CD14-positive monocyte (primary cell): ENCODE measurements around the gene ABCA12. TPM values are rescaled to one million over a fixed set of nuclear protein-coding genes. Genes with fewer than 3 reads are reported as not detected.

ENCODE experiments used
- DNase-seq, 3 donors: peaks; one replicate each; pipeline ENCODE4 v3.0.0-alpha.2; 2011 to 2022
- H2AFZ ChIP-seq: 2 replicates; pipeline ENCODE4 v1.6.0; 2012; ENCODE audit warnings: mild to moderate bottlenecking, low read depth, low read length, inconsistent platforms; ENCODE audit not compliant: insufficient read depth, poor library complexity, severe bottlenecking
- H3K27ac ChIP-seq, 2 donors: 1 replicate in 1 of 2; 2 replicates in 1 of 2; pipeline ENCODE4 v1.5.1; 2012 to 2013; ENCODE audit warnings: low read length in 2 of 2, control low read depth in 1 of 2, inconsistent platforms in 1 of 2, low read depth in 1 of 2, mild to moderate bottlenecking in 1 of 2
- H3K27me3 ChIP-seq, 2 donors: one replicate each; pipeline versions ENCODE4 v1.6.0 to v1.6.1; 2011 to 2013; ENCODE audit warnings: low read length in 2 of 2; ENCODE audit not compliant: control insufficient read depth in 2 of 2, insufficient read depth in 2 of 2
- H3K36me3 ChIP-seq, 2 donors: replicated peaks in 1 of 2; 1 replicate in 1 of 2; 2 replicates in 1 of 2; pipeline versions ENCODE4 v1.5.1 to v1.6.1; 2012 to 2013; ENCODE audit warnings: low read length in 2 of 2, control low read depth in 1 of 2, inconsistent platforms in 1 of 2, mild to moderate bottlenecking in 1 of 2; ENCODE audit not compliant: insufficient read depth in 2 of 2, control insufficient read depth in 1 of 2
- H3K4me1 ChIP-seq, 2 donors: 1 replicate in 1 of 2; 2 replicates in 1 of 2; pipeline versions ENCODE4 v1.5.1 to v1.6.1; 2012 to 2013; ENCODE audit warnings: low read length in 2 of 2, control low read depth in 1 of 2, inconsistent platforms in 1 of 2, mild to moderate bottlenecking in 1 of 2, moderate library complexity in 1 of 2; ENCODE audit not compliant: insufficient read depth in 2 of 2, control insufficient read depth in 1 of 2
- H3K4me2 ChIP-seq: replicated peaks from 2 replicates; pipeline ENCODE3; 2012; ENCODE audit warnings: low read length, moderate library complexity, mild to moderate bottlenecking; ENCODE audit not compliant: poor library complexity, severe bottlenecking; ENCODE audit errors: extremely low read depth
- H3K4me3 ChIP-seq, 3 experiments: fragments of 200-600 bp in 1 of 3; sonication (generic) in 1 of 3; replicated peaks in 1 of 3; 1 replicate in 2 of 3; 2 replicates in 1 of 3; pipeline ENCODE4 v1.5.1; 2011 to 2013; ENCODE audit warnings: low read length in 3 of 3, mild to moderate bottlenecking in 3 of 3, control low read depth in 2 of 3, low read depth in 2 of 3, inconsistent platforms in 1 of 3, moderate library complexity in 1 of 3
- H3K79me2 ChIP-seq: 2 replicates; pipeline ENCODE4 v1.6.0; 2012; ENCODE audit warnings: mild to moderate bottlenecking, control low read depth, inconsistent platforms, low read length, moderate library complexity; ENCODE audit not compliant: insufficient read depth
- H3K9ac ChIP-seq: 2 replicates; pipeline ENCODE4 v1.6.0; 2017; ENCODE audit warnings: low read length, mild to moderate bottlenecking; ENCODE audit not compliant: insufficient read depth, poor library complexity, severe bottlenecking
- H3K9me3 ChIP-seq, 2 donors: replicated peaks in 1 of 2; 1 replicate in 1 of 2; 2 replicates in 1 of 2; pipeline versions ENCODE4 v1.5.1 to v1.6.1; 2012 to 2013; ENCODE audit warnings: low read length in 2 of 2, control low read depth in 1 of 2; ENCODE audit not compliant: control insufficient read depth in 1 of 2, insufficient read depth in 1 of 2
- H4K20me1 ChIP-seq: 2 replicates; pipeline ENCODE4 v1.6.0; 2012; ENCODE audit warnings: mild to moderate bottlenecking, low read length, control low read depth, moderate library complexity; ENCODE audit not compliant: insufficient read depth
- H3K27ac Mint-ChIP-seq, 7 donors: one replicate each; pipeline ENCODE4 v1.8.0; 2020; ENCODE audit warnings: mild to moderate bottlenecking in 7 of 7, mixed read lengths in 7 of 7, moderate library complexity in 6 of 7, inconsistent platforms in 2 of 7
- H3K27me3 Mint-ChIP-seq, 3 donors: one replicate each; pipeline ENCODE4 v1.8.0; 2021 to 2022; ENCODE audit warnings: low read depth in 3 of 3, mild to moderate bottlenecking in 3 of 3, mixed read lengths in 3 of 3, moderate library complexity in 3 of 3, inconsistent platforms in 1 of 3
- H3K36me3 Mint-ChIP-seq, 2 donors: one replicate each; pipeline ENCODE4 v1.8.0; 2020; ENCODE audit warnings: mixed read lengths in 2 of 2, inconsistent platforms in 1 of 2, mild to moderate bottlenecking in 1 of 2
- H3K4me1 Mint-ChIP-seq: one replicate; pipeline ENCODE4 v1.8.0; 2020; ENCODE audit warnings: mild to moderate bottlenecking, mixed read lengths
- H3K4me3 Mint-ChIP-seq, 2 donors: one replicate each; pipeline ENCODE4 v1.8.0; 2020; ENCODE audit warnings: mild to moderate bottlenecking in 2 of 2, mixed read lengths in 2 of 2, moderate library complexity in 1 of 2
- H3K9me3 Mint-ChIP-seq, 7 donors: one replicate each; pipeline ENCODE4 v1.8.0; 2020 to 2022; ENCODE audit warnings: mixed read lengths in 7 of 7, mild to moderate bottlenecking in 6 of 7, moderate library complexity in 6 of 7, inconsistent platforms in 2 of 7
- WGBS: methylation state at CpG from one replicate; pipeline ENCODE4 v1.1.5; 2013; ENCODE audit warnings: missing lambda C conversion rate; ENCODE audit not compliant: insufficient coverage; 5-methylcytosine and 5-hydroxymethylcytosine counted together
- intact Hi-C, 2 donors: fragments of 100-400 bp; cut with micrococcal nuclease; formaldehyde crosslinking; loops; one replicate each; pipeline versions ENCODE4 v1.15.0 to v1.15.1; 2023
- polyA plus RNA-seq, 3 donors: library from polyadenylated mRNA; depleted of rRNA in 1 of 3; unstranded in 2 of 3; stranded (reverse) in 1 of 3; fragments of 300-500 nt in 2 of 3; fragments of >200 nt in 1 of 3; fragmentation: Illumina TruSeq in 2 of 3; gene quantifications; 1 replicate in 2 of 3; 2 replicates in 1 of 3; pipeline ENCODE4 v1.2.3, GENCODE V29; 2012 to 2021
- TF ChIP-seq, protein P1 (sequence below): fragments of 200-600 bp; IDR thresholded peaks from one replicate; pipeline ENCODE4 v1.8.0; 2022; ENCODE audit warnings: antibody characterized with exemption, mild to moderate bottlenecking

ABCA12 gene
- polyA plus RNA-seq, 3 donors, result not detected

DNA sequence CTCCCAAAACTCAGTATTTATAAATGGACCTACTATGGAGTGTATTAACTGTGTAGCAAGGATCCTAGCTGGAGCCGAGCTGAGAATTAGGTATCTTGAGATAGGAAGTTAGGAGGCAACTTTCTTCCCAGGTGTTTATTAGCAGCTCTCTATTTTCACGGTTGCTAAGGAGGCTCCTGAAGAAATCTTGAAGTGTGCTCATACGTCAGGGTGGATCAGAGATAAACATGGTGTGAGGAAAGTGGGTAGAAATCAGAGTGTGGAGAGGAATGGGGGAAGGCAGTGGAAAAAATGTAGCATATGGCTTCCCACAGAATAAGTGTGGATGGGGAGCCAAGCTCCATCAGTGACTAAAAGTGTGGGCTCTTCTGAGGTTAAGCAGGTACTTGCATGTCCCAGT, 104.3 kb downstream of the ABCA12 start:
- H3K9ac ChIP-seq, result no peak overlapping the region
- no peak overlapping the region for H3K4me3 ChIP-seq
- H3K36me3 ChIP-seq, result no peaks in the 10 kb centered on the region
- peaks cover 0 to 2% (median 0%) of the 10 kb centered on the region in 3 donors for H3K27me3 Mint-ChIP-seq
- no peaks in the 10 kb centered on the region for H3K79me2 ChIP-seq
- no peaks in the 10 kb centered on the region for H3K4me1 Mint-ChIP-seq
- intact Hi-C loops, result no loop called here
- H3K4me3 Mint-ChIP-seq, result no peak overlapping the region
- WGBS, result 94% methylated on average over 2 of the region's 3 CpGs
- H4K20me1 ChIP-seq, result no peaks in the 10 kb centered on the region
- H2AFZ ChIP-seq, result no peak overlapping the region
- no peak overlapping the region for H3K4me2 ChIP-seq
- H3K27me3 ChIP-seq, result no peaks in the 10 kb centered on the region
- H3K4me1 ChIP-seq, result no peaks in the 10 kb centered on the region
- no peak overlapping the region for H3K27ac ChIP-seq
- no peaks in the 10 kb centered on the region for H3K36me3 Mint-ChIP-seq
- no peaks in the 10 kb centered on the region for H3K9me3 ChIP-seq
- H3K9me3 Mint-ChIP-seq, result peaks cover 0 to 5% (median 2%) of the 10 kb centered on the region in 7 donors
- peak overlapping the region in 1 of 7 donors; percentile 3 for H3K27ac Mint-ChIP-seq
- DNase-seq, result no peak
- TF ChIP-seq, protein P1, sequence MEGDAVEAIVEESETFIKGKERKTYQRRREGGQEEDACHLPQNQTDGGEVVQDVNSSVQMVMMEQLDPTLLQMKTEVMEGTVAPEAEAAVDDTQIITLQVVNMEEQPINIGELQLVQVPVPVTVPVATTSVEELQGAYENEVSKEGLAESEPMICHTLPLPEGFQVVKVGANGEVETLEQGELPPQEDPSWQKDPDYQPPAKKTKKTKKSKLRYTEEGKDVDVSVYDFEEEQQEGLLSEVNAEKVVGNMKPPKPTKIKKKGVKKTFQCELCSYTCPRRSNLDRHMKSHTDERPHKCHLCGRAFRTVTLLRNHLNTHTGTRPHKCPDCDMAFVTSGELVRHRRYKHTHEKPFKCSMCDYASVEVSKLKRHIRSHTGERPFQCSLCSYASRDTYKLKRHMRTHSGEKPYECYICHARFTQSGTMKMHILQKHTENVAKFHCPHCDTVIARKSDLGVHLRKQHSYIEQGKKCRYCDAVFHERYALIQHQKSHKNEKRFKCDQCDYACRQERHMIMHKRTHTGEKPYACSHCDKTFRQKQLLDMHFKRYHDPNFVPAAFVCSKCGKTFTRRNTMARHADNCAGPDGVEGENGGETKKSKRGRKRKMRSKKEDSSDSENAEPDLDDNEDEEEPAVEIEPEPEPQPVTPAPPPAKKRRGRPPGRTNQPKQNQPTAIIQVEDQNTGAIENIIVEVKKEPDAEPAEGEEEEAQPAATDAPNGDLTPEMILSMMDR, result no peak

GRCh38 chr2:215032153-215032552, 106.3 kb downstream of the ABCA12 start:
- Mint-ChIP-seq H3K4me3 (no peak overlapping the region), H3K36me3 (no peaks in the 10 kb centered on the region), H3K9me3 (peaks cover 0 to 5% (median 2%) of the 10 kb centered on the region in 7 donors), H3K27ac (no peak overlapping the region), H3K27me3 (peaks cover 0 to 2% (median 0%) of the 10 kb centered on the region in 3 donors), H3K4me1 (no peaks in the 10 kb centered on the region)
- WGBS, result no CpG with 5 or more reads among the region's 2 CpGs
- H3K4me1 ChIP-seq, result no peaks in the 10 kb centered on the region
- H3K36me3 ChIP-seq, result no peaks in the 10 kb centered on the region
- intact Hi-C loops, result no loop called here
- H3K9me3 ChIP-seq, result no peaks in the 10 kb centered on the region
- H3K4me2 ChIP-seq, result no peak overlapping the region
- no peak overlapping the region for H3K4me3 ChIP-seq
- no peaks in the 10 kb centered on the region for H4K20me1 ChIP-seq
- no peaks in the 10 kb centered on the region for H3K27me3 ChIP-seq
- TF ChIP-seq, protein P1, result no peak
- no peak overlapping the region for H3K9ac ChIP-seq
- H3K27ac ChIP-seq, result no peak overlapping the region
- H3K79me2 ChIP-seq, result no peaks in the 10 kb centered on the region
- no peak for DNase-seq
- H2AFZ ChIP-seq, result no peak overlapping the region
